Fibroblast of the conjunctiva (primary cell): ENCODE data around the gene PTPRN2.
"Not testable (repeated sequence)": the region's sequence is repeated elsewhere in the genome, so short reads cannot be mapped to it uniquely, and the experiment has no call there.

ENCODE experiments used
- DNase-seq: peaks from one replicate; pipeline ENCODE4 v3.0.0-alpha.2; 2010; ENCODE audit warnings: low read depth

The PTPRN2 gene

GRCh38 chr7:158278745-158279320 is 308.8 kb downstream of the PTPRN2 start:
- DNase-seq: no peak

DNA sequence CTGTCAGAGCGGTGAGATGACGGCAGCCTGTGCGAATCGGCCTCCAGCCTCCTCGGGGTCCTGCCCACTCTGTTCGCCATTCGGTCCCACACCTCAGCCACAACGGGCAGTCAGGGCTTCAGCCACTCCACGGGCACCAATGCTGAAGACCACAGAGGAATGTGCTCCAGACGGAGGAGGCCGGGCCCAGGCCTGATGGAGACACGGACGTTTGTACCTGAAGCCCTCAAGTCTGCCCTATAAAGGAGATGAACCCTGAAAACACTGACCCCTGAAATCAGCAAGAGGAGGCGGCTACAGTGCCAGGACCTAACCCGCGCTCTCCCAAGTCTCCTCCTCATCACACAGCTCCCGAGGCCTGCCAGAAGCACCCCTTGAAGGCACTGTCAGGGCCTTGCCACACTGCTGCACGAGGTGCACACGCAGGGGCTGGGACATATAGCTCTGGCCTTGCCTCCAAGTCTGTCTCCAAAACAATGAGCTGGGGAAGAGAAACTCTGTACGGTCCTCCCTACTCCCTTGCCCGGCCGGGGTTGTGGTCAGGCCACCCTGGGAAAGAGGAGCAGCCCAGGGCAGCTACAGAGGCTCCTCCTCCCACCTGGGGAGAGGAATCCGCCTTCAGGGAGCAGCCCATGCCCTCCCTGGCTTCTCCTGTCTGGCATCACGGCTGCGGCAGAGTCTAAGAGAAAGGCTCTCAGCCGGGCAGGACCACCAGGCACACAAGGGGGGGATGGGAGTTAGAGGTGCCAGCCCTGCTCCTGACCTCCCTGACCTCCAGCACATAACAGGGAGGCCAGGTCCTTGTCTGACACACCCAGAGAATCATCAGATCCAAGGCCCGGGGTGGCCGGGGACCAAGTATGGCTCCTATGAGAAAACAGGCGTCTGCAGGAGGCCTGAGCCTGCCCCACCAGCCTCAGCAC is 310.1 kb downstream of the PTPRN2 start:
- no peak for DNase-seq

- no peak for DNase-seq
These were observed 311.0 kb downstream of the PTPRN2 start for GRCh38 chr7:158276414-158277218.

GRCh38 chr7:158275711-158276413 is 311.8 kb downstream of the PTPRN2 start:
- no peak for DNase-seq

DNA sequence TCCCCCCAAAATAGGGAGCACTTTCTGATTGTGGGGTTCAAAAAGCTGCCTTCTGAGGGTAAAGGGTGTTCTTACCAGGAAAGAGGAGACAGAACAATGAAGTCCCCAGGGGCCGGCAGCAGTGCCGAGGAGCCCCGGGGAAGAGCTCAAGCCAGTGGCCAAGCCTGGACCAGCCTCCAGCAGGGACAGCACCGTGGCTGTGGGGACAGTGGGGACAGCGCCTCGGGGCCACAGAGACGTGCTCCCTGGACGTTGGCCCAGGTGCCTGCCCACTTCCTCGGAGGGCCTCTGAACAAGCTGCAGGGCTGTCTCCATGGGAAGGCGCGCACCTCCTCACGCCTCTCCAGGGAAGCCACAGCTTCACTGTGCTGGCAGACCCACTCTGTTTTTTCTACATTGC is 312.6 kb downstream of the PTPRN2 start:
- no peak for DNase-seq

- DNase-seq: no peak
These were observed 313.2 kb downstream of the PTPRN2 start for GRCh38 chr7:158274404-158274811.

DNA sequence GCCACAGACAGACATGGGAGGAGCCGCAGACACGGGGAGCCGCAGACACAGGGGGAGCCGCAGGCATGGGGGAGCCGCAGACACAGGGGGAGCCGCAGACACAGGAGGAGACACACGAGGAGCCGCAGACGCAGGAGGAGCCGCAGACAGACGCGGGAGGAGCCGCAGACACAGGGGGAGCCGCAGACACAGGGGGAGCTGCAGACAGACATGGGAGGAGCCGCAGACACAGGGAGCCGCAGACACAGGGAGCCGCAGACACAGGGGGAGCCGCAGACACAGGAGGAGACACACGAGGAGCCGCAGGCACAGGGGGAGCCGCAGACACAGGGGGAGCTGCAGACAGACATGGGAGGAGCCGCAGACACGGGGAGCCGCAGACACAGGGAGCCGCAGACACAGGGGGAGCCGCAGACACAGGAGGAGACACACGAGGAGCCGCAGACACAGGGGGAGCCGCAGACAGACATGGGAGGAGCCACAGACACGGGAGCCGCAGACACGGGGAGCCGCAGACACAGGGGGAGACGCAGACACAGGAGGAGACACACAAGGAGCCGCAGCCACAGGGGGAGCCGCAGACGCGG is 313.8 kb downstream of the PTPRN2 start:
- DNase-seq: not testable (repeated sequence)

DNA sequence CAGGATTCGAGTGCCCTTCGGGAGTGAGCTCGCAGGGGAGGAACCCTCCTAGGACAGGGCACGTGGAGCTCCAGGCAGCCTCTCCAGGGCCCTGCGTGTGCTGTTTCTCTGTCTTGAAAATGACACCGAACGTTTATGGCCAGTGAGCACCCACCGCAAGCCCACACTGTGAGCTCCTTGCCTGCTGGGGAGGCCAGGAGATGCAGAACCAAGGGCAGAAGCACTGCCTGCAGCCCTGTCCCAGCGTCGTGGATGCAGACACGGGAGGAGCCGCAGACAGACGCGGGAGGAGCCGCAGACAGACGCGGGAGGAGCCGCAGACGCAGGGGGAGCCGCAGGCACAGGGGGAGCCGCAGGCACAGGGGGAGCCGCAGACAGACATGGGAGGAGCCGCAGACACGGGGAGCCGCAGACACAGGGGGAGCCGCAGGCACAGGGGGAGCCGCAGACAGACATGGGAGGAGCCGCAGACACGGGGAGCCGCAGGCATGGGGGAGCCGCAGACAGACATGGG is 314.4 kb downstream of the PTPRN2 start:
- no peak for DNase-seq

DNA sequence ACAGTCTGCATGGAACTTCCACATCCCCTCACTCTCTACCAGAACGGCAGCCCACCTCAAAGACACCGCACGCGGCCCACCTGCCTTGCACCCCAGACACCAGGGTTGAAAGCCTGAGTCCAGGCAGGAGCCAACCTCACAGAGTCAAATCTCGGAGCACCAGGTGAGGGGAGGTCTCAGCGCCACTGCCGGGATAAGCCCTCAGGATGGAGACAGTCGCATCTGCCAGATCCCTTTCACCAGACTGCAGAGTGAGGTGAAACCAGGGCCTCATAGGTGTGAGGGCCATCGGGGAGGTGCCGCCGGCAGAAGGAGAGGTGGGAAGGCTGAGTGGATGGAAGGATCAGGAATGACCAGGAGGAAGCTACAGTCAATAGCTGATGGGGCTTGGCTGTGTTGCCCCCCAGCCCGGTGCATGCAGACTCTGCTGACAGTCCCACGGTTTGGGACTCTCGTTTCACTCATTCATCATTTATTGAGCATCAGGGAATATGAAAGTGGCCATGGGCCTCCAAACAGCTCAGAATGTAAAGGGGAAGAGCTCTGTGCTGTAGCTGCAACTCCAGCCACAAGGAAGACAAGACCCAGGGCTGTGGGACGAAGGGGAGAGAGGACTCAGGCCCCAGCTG is 315.0 kb downstream of the PTPRN2 start:
- DNase-seq: no peak

- no peak for DNase-seq
These were observed 315.5 kb downstream of the PTPRN2 start for GRCh38 chr7:158272091-158272490.

DNA sequence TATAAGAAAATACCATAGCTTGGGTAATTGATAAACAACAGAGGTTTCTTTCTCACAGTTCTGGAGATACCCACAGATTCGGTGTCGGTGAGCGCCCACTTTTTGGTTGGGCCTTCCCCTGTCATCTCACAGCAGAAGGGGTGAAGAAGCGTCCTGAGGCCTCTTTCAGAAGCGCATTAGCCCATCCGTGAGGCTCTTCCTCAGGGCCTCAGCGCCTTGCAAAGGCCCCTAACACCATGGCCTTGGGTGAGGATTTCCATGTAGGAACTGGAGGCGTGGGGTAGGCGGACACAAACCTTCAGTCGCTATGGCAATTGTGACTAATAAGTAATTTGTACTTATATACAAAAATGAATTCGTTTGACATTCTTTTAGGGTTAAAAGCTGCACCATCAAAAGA is 316.0 kb downstream of the PTPRN2 start:
- DNase-seq: no peak

GRCh38 chr7:158270856-158271413 is 316.7 kb downstream of the PTPRN2 start:
- DNase-seq: no peak

DNA sequence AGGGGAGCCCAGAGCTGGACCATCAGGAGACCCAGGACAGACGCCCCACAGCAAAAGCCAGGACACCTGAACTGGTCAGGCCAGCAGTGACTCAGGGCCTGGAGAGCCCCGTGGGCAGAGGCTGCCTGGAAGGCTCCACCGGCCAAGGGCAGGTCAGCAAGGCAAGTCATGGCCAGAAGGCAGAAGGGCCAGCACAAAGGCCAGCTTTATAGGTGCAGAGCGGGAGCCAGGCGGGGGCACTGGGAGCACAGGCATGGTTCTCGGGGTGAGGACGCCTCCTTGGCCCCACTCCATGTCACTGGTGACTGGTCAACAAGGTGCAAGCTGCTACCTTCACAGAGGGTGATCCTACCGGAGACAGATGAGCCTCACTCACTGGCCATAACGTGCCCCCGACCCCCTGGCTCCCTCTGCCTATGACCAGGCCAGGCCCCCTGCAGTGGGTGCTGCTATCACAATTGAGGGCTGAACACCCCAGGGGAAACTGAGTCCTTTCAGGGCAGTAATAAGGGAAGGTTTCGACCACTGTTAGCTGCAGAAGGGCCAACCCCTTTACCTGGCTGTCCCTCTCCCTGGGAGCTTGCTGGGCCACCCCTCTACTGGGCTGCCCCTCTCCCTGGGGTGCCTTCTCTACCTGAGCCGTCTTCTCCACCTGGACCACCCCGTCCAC is 317.4 kb downstream of the PTPRN2 start:
- DNase-seq: no peak

- DNase-seq: no peak
These were observed 318.6 kb downstream of the PTPRN2 start for GRCh38 chr7:158268816-158269535.

DNA sequence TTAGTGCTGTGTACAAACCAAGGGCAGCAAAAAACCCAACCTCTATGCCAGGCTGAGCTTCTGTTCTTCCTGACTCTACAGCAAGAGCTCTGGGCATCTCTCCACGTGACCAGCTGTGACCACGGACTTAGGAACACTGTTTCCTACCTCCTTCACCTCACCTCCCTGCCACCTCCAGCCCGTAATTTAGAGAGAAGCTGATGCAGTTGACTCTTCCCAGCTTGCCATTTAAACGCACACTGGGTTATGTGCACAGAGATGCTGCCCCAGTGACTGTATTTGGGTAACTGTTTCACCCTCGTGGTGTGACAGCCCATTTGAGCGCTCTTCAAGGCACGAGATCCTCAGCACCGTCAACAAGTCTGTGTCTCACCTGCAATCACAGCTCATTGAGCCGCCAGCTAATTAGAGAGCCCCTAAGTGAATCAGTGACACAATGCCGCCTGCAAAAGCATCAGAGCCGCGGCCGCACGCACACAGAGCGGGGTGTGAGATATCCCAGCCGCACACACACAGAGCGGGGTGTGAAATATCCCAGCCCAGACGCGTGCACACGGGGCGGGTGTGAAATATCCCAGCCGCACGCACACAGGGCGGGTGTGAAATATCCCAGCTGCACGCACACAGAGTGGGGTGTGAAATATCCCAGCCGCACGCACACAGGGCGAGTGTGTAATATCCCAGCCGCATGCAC is 319.7 kb downstream of the PTPRN2 start:
- DNase-seq: no peak

DNA sequence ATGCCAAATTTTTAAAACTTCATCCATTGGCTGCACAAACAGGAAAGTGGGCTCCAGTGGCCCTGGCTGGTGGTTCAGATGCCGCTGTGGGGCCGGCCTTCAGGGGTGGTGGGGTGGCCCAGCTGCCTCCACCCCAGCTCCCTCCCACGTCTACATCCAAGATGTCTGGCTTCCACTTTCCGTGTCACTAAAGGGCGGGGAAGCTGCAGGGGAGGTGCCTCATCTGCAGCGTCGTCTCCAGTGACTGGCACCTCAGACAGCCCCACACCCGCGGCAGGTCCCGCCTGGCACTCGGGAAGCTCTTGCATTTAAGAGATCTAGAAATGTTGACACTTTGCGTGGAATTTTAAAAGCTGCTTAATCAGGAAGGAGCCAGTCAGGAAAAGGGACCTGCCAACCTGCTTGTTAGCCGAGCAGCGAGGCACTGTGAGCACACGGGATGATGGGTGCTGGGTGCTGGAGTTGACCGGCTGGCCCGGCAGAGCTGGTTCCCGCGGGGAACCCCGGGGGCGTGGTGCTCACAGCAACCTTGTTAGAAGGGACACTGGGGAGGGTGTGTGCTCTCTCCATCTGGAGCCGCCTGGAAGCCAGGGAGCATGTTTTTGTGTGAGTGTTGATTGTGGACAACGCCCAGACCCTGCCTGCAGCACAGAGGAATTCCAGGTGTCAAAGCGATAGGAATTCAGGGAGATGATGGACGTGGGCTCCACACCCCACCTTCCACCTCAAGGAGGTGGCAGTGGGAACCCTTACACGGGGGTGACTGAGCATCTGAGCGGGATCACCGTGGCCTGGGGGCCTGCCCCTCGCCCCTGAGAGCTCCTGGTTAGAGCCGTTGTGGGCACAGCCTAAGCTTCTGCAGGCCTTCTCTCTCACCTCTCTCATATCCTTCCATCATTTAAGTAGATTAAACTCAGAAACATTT is 320.5 kb downstream of the PTPRN2 start:
- no peak for DNase-seq

DNA sequence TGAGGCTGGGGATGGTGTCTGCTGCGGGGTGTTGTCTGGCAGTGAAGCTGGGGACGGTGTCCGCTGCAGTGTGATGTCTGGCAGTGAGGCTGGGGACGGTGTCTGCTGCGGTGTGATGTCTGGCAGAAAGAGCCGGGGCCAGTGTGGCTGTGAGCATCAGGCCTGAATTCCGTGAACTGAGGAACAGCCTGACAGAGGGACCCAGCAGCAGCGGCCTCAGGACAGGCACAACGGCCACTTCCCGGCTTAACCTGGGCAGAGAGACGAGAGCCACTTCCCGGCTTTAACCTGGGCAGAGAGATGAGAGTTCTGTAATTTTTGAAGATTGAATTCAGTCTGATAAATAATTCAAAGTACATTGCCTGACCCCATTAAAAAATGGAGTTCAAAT is 321.2 kb downstream of the PTPRN2 start:
- DNase-seq: no peak

GRCh38 chr7:158265743-158266080 is 321.9 kb downstream of the PTPRN2 start:
- no peak for DNase-seq
